Mesendoderm (in vitro differentiated cells): Measurements from ENCODE around the gene ATG9A.

Experiments used
- DNase-seq: peaks from one replicate; pipeline ENCODE4 v3.0.0; 2013
- H2AK5ac ChIP-seq: 2 replicates; pipeline ENCODE4 v1.6.1; 2013; ENCODE audit warnings: low read length, inconsistent platforms
- H2BK120ac ChIP-seq: 2 replicates; pipeline ENCODE4 v1.6.1; 2013; ENCODE audit warnings: low read depth, mild to moderate bottlenecking, low read length, moderate library complexity, mixed read lengths
- H2BK15ac ChIP-seq: replicated peaks from 2 replicates; pipeline ENCODE4 v1.6.1; 2013; ENCODE audit warnings: low read depth, mild to moderate bottlenecking, moderate library complexity
- H2BK5ac ChIP-seq: 2 replicates; pipeline ENCODE4 v1.6.1; 2013; ENCODE audit warnings: low read length, inconsistent platforms
- H3K18ac ChIP-seq: 2 replicates; pipeline ENCODE4 v1.6.1; 2013; ENCODE audit warnings: mild to moderate bottlenecking, low read length, mixed read lengths
- H3K23ac ChIP-seq: one replicate; pipeline ENCODE4 v1.6.1; 2013; ENCODE audit warnings: low read length
- H3K27ac ChIP-seq: 2 replicates; pipeline ENCODE4 v1.5.1; 2013; ENCODE audit warnings: low read depth, mild to moderate bottlenecking, inconsistent platforms, low read length, moderate library complexity
- H3K27me3 ChIP-seq: 2 replicates; pipeline ENCODE4 v1.6.1; 2013; ENCODE audit warnings: low read length, control low read depth, mild to moderate bottlenecking, inconsistent platforms; ENCODE audit not compliant: insufficient read depth, poor library complexity
- H3K36me3 ChIP-seq: 2 replicates; pipeline ENCODE4 v1.6.1; 2013; ENCODE audit warnings: low read length, inconsistent platforms; ENCODE audit not compliant: control insufficient read depth, insufficient read depth
- H3K4ac ChIP-seq: one replicate; pipeline ENCODE4 v1.6.1; 2013; ENCODE audit warnings: low read depth, mild to moderate bottlenecking, low read length, moderate library complexity
- H3K4me1 ChIP-seq: 2 replicates; pipeline ENCODE4 v1.6.1; 2013; ENCODE audit warnings: low read depth, low read length, inconsistent platforms; ENCODE audit not compliant: control insufficient read depth
- H3K4me2 ChIP-seq: 2 replicates; pipeline ENCODE4 v1.6.1; 2013; ENCODE audit warnings: low read length
- H3K4me3 ChIP-seq: 2 replicates; pipeline ENCODE4 v1.5.1; 2013; ENCODE audit warnings: mild to moderate bottlenecking, low read length
- H3K56ac ChIP-seq: one replicate; pipeline ENCODE4 v1.6.1; 2013; ENCODE audit warnings: low read length
- H3K79me1 ChIP-seq: 2 replicates; pipeline ENCODE4 v1.6.1; 2013; ENCODE audit warnings: low read length, inconsistent platforms
- H3K79me2 ChIP-seq: 2 replicates; pipeline ENCODE4 v1.6.1; 2013; ENCODE audit warnings: mild to moderate bottlenecking, low read length; ENCODE audit not compliant: control insufficient read depth, insufficient read depth
- H3K9ac ChIP-seq: 2 replicates; pipeline ENCODE4 v1.6.1; 2013; ENCODE audit warnings: low read length, inconsistent platforms
- H4K5ac ChIP-seq: one replicate; pipeline ENCODE4 v1.6.1; 2013; ENCODE audit warnings: low read length
- H4K8ac ChIP-seq: one replicate; pipeline ENCODE4 v1.6.1; 2013; ENCODE audit warnings: low read depth, mild to moderate bottlenecking, control low read depth, low read length, moderate library complexity
- WGBS: extraction: QIAGEN DNeasy Blood & Tissue Kit; methylation state at CpG from one replicate; pipeline ENCODE4 v1.1.7; 2013; ENCODE audit warnings: low lambda C conversion rate, missing lambda C conversion rate; ENCODE audit not compliant: insufficient coverage; ENCODE audit errors: extremely low coverage; 5-methylcytosine and 5-hydroxymethylcytosine counted together

The ATG9A gene

GRCh38 chr2:219173176-219173575 lies 56.3 kb downstream of the ATG9A start:
- no peaks in the 10 kb centered on the region for H3K79me2 ChIP-seq
- DNase-seq = no peak

GRCh38 chr2:219172231-219173154 lies 56.9 kb downstream of the ATG9A start:
- H3K4me2 ChIP-seq = no peak overlapping the region
- H3K23ac ChIP-seq = no peak overlapping the region
- no peaks in the 10 kb centered on the region for H3K4me1 ChIP-seq
- DNase-seq = no peak
- no peak overlapping the region for H3K4ac ChIP-seq
- H3K79me1 ChIP-seq = peaks cover 3% of the 10 kb centered on the region
- no peak overlapping the region for H3K27ac ChIP-seq
- no peak overlapping the region for H4K8ac ChIP-seq
- H3K9ac ChIP-seq = no peak overlapping the region
- no peak overlapping the region for H2BK5ac ChIP-seq
- no peak overlapping the region for H4K5ac ChIP-seq
- WGBS = no CpG with 5 or more reads among the region's 16 CpGs
- H3K4me3 ChIP-seq = no peak overlapping the region
- no peaks in the 10 kb centered on the region for H3K79me2 ChIP-seq
- no peak overlapping the region for H2AK5ac ChIP-seq
- H2BK120ac ChIP-seq = no peak overlapping the region
- H3K36me3 ChIP-seq = no peaks in the 10 kb centered on the region
- H3K18ac ChIP-seq = no peak overlapping the region
- H3K56ac ChIP-seq = no peak overlapping the region
- H3K27me3 ChIP-seq = no peaks in the 10 kb centered on the region
- H2BK15ac ChIP-seq = no peak overlapping the region

More at GRCh38 chr2:219173176-219173575, 56.3 kb downstream of the ATG9A start:
- WGBS = no CpG with 5 or more reads among the region's 6 CpGs
- no peak overlapping the region for H2AK5ac ChIP-seq
- no peak overlapping the region for H4K8ac ChIP-seq
- H3K27me3 ChIP-seq = no peaks in the 10 kb centered on the region
- no peak overlapping the region for H3K18ac ChIP-seq
- H3K36me3 ChIP-seq = no peaks in the 10 kb centered on the region
- peaks cover 3% of the 10 kb centered on the region for H3K79me1 ChIP-seq
- H3K4me2 ChIP-seq = no peak overlapping the region
- no peaks in the 10 kb centered on the region for H3K4me1 ChIP-seq
- H2BK15ac ChIP-seq = no peak overlapping the region
- no peak overlapping the region for H2BK5ac ChIP-seq
- H3K4me3 ChIP-seq = no peak overlapping the region
- H3K56ac ChIP-seq = no peak overlapping the region
- no peak overlapping the region for H2BK120ac ChIP-seq
- no peak overlapping the region for H3K23ac ChIP-seq
- H3K9ac ChIP-seq = no peak overlapping the region
- no peak overlapping the region for H3K27ac ChIP-seq
- no peak overlapping the region for H3K4ac ChIP-seq
- no peak overlapping the region for H4K5ac ChIP-seq

- H3K4me2 ChIP-seq = no peak overlapping the region
- H4K8ac ChIP-seq = no peak overlapping the region
- H2AK5ac ChIP-seq = no peak overlapping the region
- peak; percentile 96 for DNase-seq
- no peak overlapping the region for H2BK5ac ChIP-seq
- H3K4ac ChIP-seq = no peak overlapping the region
- no peaks in the 10 kb centered on the region for H3K36me3 ChIP-seq
- H3K79me1 ChIP-seq = peaks cover 3% of the 10 kb centered on the region
- no peaks in the 10 kb centered on the region for H3K27me3 ChIP-seq
- H3K79me2 ChIP-seq = no peaks in the 10 kb centered on the region
- H2BK15ac ChIP-seq = no peak overlapping the region
- H2BK120ac ChIP-seq = no peak overlapping the region
- H3K56ac ChIP-seq = no peak overlapping the region
- no peak overlapping the region for H4K5ac ChIP-seq
- H3K9ac ChIP-seq = no peak overlapping the region
- no peak overlapping the region for H3K27ac ChIP-seq
- whole genome bisulfite sequencing = no CpG with 5 or more reads among the region's 6 CpGs
- H3K23ac ChIP-seq = no peak overlapping the region
- no peaks in the 10 kb centered on the region for H3K4me1 ChIP-seq
- H3K18ac ChIP-seq = no peak overlapping the region
- H3K4me3 ChIP-seq = no peak overlapping the region
Observed at GRCh38 chr2:219171231-219171651, 58.2 kb downstream of the ATG9A start.

GRCh38 chr2:219169930-219170654 lies 59.3 kb downstream of the ATG9A start, which contains the start of gene SLC23A3:
Gene SLC23A3 (minus strand): TSS chr2:219170029. CDS start chr2:219169984, 45 bp downstream.
- no peak within 1 kb of the TSS for H3K18ac ChIP-seq
- H3K4me3 ChIP-seq = no peak within 1 kb of the TSS
- no peaks in the 10 kb centered on the region for H3K27me3 ChIP-seq
- H2BK15ac ChIP-seq = no peak within 1 kb of the TSS
- H3K4ac ChIP-seq = no peak within 1 kb of the TSS
- no peak within 1 kb of the TSS for H2BK120ac ChIP-seq
- no peak within 1 kb of the TSS for H3K23ac ChIP-seq
- H3K36me3 ChIP-seq = no peaks in the 10 kb centered on the region
- DNase-seq = no peak
- no peak within 1 kb of the TSS for H4K5ac ChIP-seq
- H3K4me1 ChIP-seq = no peaks in the 10 kb centered on the region
- no peak within 1 kb of the TSS for H2BK5ac ChIP-seq
- no peak within 1 kb of the TSS for H2AK5ac ChIP-seq
- no peaks in the 10 kb centered on the region for H3K79me2 ChIP-seq
- WGBS = no CpG with 5 or more reads among the region's 10 CpGs
- H3K4me2 ChIP-seq = no peak within 1 kb of the TSS
- H4K8ac ChIP-seq = no peak within 1 kb of the TSS
- H3K56ac ChIP-seq = no peak within 1 kb of the TSS
- H3K27ac ChIP-seq = no peak within 1 kb of the TSS
- H3K79me1 ChIP-seq = no peaks in the 10 kb centered on the region
- H3K9ac ChIP-seq = no peak within 1 kb of the TSS
